Medulla oblongata (tissue), 1 donor: ENCODE measurements around the gene IL23R.
A peak's percentile ranks its signal among the peaks of the same experiment; 100 is the strongest.
"Not testable (repeated sequence)": the region's sequence is repeated elsewhere in the genome, so short reads cannot be mapped to it uniquely, and the experiment has no call there.

Source experiments
- DNase-seq: peaks from one replicate; pipeline ENCODE4 v3.0.0-alpha.2; 2015; ENCODE audit errors: extremely low spot score

The IL23R gene, protein sequence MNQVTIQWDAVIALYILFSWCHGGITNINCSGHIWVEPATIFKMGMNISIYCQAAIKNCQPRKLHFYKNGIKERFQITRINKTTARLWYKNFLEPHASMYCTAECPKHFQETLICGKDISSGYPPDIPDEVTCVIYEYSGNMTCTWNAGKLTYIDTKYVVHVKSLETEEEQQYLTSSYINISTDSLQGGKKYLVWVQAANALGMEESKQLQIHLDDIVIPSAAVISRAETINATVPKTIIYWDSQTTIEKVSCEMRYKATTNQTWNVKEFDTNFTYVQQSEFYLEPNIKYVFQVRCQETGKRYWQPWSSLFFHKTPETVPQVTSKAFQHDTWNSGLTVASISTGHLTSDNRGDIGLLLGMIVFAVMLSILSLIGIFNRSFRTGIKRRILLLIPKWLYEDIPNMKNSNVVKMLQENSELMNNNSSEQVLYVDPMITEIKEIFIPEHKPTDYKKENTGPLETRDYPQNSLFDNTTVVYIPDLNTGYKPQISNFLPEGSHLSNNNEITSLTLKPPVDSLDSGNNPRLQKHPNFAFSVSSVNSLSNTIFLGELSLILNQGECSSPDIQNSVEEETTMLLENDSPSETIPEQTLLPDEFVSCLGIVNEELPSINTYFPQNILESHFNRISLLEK

DNA sequence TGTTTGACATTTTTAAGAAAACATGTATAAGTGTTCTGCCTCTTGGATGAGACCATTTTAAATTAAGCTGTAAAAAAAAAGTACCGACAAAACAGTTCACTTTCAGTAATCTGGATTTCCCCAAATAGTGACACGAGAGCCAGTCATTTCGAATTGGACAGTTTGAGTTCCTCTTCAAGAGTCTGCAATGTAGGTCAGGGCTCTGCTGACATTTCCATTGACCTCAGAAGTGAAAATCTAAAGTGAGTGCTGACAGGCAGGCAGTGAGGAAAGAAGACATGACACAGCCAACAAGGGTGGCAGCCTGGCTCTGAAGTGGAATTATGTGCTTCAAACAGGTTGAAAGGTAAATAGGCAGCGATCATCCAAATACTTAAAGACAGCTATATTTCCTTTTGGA lies at the start of gene IL23R:
TSS of gene IL23R (plus strand) at position 259 of the 400 bp plus-strand sequence. CDS start 1,667 bp downstream, outside the sequence.
- DNase-seq, result no peak

DNA sequence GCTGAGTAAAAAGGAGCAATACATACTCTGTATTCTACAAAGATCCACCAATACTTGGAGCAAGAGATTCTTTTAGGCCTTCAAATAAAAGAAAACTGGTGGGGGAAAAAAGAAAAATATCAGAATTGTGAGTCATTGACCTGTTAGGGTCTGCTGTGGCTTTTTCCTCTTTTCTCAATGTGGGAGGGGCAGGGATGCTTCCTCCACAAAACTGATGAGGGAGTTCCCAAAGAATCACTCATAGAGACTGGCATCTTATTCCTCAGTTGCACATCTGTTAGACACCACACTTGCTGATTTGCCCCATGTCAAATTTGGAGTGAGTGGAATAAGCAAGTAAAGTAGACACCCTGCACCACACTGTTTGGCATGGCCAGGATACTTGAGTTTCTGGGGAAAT lies 48.1 kb upstream of the IL23R start:
- no peak for DNase-seq

DNA sequence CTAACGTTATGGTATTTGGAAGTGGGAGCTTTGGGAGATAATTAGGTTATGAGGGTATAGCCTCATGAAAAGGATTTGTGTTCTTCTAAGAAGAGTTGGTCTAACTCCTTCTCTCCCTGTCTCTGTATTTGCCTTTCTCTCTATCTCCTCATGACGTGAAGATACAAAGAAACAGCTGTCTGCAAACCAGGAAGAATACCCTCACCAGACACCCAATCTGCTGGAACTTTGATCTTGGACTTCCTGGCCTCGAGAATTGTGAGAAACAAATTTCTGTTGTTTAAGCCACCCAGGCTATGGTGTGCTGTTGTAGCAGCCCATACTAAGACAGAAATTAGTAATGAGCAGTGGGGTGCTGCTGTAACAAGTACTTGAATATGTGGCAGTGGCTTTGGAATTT lies 47.6 kb upstream of the IL23R start:
- no peak for DNase-seq

DNA sequence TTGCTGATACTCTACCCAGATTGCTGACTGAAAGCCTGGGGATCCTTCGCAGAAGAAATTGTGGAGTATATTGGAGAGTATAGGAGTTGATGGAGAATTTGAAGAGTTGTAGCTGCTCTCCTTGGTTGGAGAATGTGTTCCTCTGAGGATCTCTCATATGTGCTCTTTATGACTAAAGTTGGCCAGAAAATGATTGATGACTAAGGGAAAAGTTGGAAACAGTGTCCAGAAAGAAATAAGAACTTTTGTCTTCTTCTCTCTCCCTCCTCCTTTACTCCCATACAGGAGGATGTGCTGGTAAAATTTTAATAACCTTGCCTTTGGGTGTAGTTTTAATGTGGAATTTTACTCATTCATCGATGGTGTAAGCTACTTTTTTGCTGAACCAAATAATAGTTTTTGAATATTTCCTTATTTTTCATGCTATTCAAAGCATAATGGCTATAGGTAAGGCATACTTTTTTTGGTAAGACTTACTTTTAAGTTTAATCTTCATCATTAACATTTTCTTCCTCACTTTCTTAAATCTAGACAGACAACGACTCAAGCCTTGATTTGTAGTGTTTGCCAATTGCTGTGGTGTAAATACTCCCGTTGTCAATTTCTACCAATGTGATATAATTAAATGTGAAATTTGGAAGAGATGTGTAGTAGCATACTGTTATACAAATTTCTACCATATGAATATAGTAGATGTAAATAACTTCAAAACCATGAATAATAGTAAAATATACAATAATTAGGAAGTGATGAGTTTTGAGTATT lies 45.2 kb upstream of the IL23R start:
- DNase-seq, result no peak

DNA sequence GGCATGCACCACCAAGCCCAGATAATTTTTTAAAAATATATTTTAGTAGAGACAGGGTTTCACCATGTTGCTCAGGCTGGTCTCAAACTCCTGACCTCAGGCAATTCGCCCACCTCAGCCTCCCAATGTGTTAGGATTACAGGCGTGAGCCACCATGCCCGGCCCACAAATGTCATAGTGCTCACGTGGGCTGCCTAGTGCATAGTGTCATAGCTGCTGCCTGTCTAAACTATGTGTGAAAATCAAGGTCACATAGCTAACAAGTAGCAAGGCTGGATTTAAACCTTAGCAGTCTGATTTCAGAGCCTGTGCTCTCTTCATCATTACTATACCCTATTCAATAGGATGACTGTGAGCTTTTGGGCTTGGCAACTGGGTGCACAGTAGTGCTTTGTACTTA lies 41.8 kb upstream of the IL23R start:
- no peak for DNase-seq

DNA sequence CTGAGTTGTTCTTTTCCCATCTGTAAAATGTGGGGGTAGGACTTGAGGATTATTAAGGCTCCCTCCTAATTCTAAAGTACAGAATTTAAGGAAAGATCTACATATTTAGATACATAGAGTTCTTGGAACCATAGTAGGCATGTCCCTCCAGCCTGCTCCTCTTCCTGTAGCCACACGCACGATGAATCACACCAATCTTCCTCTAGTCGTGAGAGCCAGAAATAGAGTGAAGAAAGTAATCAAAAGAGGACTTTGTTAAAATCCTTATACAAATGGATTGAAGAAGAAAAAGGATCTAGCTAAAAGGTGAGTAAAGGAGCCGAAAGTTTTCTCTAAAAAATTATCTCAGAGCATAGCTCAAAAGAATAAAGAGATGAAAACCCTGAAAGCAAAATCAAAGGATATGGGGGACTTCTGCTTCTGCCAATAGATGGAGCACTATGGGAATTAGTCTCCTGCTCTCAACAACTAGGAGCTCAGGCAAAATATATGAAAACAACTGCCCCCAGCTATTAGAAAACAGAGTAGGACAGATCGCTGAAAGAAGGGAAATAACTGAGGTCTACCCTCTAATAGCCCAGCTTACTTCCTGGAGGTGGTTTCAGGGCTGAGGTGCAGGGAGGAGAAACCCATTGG lies 40.0 kb upstream of the IL23R start:
- DNase-seq, result no peak

DNA sequence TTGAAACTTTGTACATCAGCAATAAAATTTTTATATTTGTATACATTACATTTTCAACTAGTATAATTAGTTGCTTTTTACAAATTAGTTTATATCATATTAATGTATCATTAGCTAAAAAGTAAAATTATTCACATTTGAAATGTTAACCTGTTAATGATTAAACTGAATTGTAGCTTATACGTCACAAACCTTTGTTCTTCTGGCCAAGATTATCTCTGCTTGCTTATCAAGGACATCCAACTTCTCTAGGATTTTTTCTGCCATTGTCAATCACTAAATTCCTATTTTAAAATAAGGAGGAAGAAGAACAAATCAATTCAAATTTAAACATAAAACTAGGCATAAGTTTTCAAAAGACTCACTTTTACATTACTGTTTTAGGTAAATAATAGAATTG lies 39.3 kb upstream of the IL23R start:
- DNase-seq, result no peak

DNA sequence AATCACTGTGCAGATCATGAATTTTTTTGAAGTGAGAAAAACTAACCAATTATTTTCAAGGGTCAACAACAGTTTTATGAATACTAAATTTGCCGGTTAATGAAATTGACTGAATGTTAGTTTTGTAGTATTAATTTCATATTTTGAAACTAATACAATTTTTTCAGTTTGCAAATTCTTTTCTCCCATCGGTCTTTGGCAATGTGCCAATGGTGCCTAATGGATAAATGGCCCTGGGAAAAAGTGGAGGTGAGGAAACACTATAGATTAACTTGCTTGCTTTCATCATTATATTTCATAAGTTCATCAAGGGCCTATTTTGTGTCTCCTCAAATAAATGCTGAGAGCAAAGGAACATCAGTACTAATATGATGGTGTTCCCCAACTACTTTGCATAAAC lies 35.6 kb upstream of the IL23R start:
- DNase-seq, result no peak

DNA sequence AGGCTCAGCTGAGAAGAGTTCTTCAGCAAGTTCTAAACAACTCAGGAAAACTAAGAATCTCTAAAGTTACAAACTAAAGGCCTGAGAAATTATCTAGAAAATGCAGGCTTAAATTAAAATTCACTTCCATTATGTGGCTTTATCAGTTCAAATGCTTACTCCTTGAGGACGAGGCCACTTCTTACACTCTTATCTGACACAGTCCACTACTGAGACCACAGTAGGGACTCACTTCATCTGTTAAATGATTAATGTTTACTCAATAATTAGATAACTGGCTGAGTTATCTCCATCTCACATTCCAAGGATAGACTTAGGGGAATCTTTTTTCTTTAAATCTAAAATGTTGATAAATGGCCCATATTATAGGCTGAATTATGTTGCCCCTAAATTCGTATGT lies 33.1 kb upstream of the IL23R start:
- DNase-seq, result no peak

DNA sequence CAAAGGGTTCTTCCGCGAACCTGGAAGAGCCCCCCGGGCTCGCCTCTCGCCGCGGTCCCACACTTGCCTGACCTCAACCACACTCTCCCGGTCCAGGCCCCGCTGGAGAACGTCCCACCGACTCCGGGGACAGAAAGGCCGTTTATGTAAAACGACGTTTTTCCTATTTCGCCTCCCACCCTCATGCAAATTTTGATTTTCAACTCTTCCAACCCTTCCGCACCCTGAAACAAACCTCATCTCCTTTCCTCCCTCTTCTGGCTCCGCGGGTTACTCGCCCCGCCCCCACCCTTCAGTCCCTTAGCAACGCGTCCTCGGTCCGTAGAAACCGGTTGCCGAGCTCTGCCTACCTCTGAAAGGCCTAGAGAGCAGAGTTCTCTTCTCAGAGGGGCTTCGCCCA lies 31.6 kb upstream of the IL23R start, which contains the start of gene C1orf141:
TSS of gene C1orf141 (minus strand) at position 276 of the 400 bp plus-strand sequence. CDS start 7,730 bp downstream, outside the sequence.
- DNase-seq, result peak; percentile 25

DNA sequence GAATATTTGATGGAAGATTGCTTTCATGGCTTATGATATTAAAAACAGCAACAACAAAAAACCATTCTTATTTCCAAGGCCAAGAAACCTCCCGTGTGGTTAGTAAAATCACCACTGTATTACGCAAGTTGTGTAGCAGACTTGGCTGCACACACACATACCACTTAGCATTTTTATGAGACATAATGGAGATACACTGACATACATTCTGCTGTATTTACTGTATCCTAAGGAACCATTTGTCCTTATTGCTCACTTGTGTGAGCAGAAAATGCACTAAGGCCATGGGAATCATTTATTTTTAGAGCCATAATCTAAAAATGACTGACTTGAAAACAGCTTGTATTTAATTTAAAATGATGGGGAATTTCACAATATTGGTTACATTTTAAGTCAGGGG lies 30.9 kb upstream of the IL23R start:
- DNase-seq, result no peak

DNA sequence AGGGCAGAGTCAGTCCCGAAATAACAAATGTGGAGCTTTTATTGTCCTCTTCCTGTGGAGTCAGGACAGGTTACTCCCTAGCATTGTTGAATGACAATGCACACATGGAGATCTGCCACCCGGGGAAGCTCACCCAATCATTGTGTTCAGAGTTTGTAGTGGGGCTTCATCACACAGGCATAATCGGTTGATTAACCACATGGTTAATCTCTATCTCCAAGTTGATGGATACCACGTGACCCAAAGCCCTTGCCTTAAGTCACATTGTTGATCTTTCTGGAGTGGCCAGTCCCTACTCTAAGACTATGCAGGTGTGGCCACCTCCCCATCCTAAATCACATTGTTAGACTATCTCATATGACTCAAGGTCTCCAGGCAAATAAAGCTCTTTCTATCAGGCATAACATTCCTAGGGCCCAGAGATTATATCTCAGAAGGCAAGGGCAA lies 28.9 kb upstream of the IL23R start:
- DNase-seq, result no peak

DNA sequence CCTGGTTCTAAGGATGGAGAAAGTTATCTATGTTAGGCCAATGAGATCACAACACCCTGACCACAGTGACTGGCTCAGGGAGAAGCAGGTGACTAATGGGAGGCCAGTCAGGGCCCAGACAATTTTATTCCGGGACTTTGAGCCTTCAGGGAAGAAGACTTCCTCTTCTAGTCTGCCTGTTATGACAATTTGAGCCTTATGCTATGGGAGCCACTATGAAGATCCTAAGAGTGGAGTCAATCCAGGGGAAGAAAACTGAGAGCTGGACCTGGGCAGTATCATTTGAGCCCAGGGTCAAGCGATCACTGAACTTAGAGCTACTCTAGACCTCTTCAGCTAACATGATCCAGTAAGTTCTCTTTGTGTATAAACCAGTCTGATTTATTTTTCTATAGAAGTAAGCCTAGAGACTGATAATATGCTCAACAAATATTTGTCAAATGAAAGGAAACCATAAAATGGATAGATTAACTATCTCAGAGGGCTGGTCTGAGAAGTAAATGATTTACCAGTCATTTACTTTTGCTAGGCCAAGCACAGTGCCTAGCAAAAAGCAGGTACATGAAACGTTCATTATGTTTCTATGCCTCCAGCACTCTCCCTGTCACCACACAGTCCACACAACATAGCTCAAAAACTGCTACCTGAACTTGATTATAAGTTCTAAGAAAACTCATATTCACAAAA lies 27.3 kb upstream of the IL23R start:
- DNase-seq, result no peak

DNA sequence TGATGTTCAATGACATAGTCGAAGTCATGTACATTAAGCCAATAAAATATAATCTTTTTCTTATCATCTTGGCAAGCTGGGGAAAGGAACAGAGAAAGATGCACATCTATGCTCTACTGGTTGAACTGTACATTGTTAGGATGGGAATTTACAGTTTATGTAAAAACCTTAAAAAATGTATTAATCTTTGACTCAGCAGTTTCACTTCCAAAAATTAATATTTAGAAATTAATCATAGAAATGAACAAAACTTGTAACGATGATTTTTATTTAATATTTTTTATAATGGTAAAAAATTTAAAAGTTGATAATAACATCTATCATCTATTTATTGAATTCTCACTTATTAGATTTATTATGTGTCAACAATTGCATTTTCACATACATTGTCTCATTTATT lies 25.8 kb upstream of the IL23R start:
- no peak for DNase-seq

DNA sequence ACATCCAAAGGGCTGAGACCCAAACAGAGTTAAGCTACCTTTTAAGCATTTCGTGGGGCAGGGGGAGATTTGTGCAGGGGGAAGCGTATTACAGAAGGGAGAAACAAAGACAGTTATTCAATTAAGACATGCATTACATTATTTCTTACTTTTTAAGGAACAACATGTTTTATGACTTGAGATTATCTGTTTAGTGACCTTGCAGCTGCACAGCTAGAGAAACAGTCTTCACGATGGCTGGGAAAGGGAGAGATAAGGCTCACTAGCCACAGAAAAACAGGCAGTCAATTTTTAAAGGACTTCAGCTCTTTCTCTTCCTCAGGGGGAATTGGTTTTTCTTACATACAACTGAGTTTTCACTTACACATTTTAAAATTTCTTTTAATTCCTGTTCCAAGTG lies 24.4 kb upstream of the IL23R start:
- not testable (repeated sequence) for DNase-seq

DNA sequence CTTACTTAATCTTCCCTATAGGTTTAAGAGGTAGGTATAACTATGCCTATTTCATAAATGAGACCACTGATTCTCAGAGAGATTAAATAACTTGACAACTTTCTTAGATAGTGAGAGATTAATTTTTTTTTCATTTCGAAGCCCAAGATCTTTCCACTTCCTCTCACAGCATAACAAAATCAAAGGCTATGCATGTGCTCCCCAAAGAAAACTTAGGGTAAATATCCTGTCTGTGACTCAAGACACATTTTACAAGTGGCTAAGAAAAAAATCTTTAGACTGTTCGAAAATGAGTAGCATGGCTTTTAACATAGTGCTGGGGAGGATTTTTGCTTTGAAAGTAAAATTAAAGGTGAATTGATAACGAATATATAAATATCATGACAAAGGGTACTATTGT lies 23.3 kb upstream of the IL23R start:
- no peak for DNase-seq

DNA sequence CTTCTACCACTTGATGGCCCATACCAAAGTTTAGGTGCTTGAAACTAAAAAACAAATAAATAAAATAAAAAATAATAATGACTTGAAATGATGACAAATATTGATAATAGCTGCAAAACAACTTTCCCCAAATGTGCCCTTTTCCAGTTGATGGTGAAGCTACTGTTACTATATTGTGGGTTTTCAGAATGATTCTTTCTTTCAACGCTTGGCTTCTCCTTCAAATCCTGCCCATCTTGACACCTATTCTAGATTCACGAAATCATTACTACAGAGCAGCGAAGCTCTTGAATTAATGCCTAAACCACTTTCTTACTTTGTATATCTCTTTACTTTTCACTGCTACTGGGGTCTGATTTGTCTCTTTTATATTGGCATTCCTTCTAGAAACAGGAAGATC lies 22.3 kb upstream of the IL23R start:
- no peak for DNase-seq

DNA sequence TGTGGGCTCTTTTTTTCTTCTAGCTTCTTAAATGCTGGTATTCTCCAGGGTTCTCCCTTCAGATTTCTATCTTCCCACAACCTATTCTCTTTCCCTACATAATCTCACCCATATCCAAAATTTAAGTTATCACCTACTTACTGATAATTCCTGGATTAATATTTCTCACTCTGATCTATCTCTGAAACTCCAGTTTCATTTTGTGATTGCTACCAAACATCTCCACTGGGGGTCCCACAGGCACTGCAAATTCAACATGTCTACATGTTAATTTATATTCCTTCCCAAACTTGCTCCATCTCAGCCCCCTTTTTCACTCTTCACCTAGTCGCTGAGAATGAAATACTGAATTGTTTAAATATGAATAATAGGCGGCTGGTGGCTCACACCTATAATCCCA lies 21.6 kb upstream of the IL23R start:
- DNase-seq, result no peak

DNA sequence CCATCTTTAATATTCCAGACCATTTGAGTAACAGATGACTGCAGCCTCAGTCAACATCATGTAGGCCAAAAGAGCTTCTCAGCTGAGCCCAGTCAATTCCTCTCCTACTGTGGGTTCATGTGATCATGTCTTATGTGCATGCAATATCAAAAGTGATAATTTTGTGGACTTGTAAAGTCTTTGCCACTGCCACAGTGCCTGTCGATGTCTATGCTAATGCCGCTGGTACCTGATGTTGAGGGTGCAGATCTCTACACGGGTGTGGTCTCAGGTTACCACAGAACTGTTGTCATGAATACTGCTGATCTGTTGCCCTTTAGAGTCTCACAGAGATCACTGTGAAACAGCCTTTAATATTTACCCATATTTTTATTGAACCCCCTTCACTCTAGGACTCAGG lies 20.2 kb upstream of the IL23R start:
- DNase-seq, result no peak

DNA sequence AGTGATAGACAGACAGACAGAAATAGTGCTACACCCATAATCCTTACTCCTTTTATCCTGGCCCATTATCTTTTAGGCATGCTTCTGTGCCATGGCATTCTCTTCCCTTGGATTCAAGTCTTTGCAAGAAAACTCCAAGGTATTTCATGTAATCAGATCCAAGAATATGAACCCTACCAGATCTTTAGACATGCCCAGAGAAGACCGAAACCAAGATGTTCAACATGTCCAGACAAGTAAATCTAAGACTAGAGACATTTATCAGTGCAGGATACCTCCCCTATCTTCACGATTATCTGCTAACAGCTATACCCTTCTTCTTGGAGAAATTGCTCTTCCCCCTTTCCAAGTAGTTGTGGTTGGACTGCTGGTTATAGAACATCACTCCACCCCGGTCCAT lies 19.7 kb upstream of the IL23R start:
- no peak for DNase-seq

DNA sequence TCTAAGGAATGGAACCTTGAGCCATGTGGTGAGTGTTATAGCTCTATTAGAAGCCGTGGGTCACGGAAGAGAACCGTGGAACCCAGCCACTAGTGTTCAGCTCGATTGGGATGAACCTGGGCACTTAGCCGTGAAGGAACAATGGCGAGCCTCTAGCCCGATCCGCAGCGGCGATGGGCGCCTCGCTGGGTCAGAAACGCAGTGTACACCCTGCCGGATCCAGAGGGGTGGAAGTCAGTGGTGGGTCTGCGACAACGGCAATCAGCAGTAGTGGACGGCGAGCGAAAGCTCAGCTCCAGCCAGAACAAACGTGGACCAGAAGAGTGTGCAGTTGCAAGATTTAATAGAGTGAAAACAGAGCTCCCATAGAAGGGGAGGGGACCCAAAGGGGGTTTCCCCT lies 18.3 kb upstream of the IL23R start:
- not testable (repeated sequence) for DNase-seq
